ENCODE measurements around the gene CPEB2. TPM values are rescaled to one million over a fixed set of nuclear protein-coding genes. Genes with fewer than 3 reads are reported as not detected.

Gene CPEB2
- total RNA-seq, 4 donors from 2014 or later: 16.2 to 33.4 (median 23.9) TPM

DNA sequence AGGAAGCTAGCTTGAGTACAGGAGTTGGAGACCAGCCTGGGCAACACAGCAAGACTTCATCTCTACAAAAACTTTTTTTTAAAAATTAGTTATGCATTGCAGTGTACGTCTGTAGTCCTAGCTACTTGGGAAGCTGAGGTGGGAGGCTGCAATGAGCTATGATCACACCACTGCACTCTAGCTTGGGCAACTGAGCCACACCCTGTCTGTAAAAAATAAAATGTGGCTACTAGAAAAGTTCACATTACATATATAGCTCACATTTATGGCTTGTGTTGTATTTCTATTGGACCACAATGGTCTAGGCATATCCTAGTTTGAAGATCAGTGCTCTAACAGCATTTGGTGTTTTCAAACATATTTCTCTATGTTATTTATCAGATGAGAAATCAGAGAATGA lies 11.8 kb upstream of the CPEB2 start:
- DNase-seq (ENCODE audit: low spot score in 2 of 2): no peak
- Histone ChIP-seq H3K27ac (no peak overlapping the region), H3K9me3 (no peaks in the 10 kb centered on the region), H3K36me3 (no peaks in the 10 kb centered on the region), H3K4me3 (no peak overlapping the region), H3K27me3 (no peaks in the 10 kb centered on the region), H3K4me1 (no peaks in the 10 kb centered on the region)
- 51 to 74% methylated on average over 1 of the region's 1 CpG for WGBS, 2 donors
- no peak for TF ChIP-seq POLR2A (IDR thresholded peaks at IDR 0.05)
- TF ChIP-seq, protein P1, sequence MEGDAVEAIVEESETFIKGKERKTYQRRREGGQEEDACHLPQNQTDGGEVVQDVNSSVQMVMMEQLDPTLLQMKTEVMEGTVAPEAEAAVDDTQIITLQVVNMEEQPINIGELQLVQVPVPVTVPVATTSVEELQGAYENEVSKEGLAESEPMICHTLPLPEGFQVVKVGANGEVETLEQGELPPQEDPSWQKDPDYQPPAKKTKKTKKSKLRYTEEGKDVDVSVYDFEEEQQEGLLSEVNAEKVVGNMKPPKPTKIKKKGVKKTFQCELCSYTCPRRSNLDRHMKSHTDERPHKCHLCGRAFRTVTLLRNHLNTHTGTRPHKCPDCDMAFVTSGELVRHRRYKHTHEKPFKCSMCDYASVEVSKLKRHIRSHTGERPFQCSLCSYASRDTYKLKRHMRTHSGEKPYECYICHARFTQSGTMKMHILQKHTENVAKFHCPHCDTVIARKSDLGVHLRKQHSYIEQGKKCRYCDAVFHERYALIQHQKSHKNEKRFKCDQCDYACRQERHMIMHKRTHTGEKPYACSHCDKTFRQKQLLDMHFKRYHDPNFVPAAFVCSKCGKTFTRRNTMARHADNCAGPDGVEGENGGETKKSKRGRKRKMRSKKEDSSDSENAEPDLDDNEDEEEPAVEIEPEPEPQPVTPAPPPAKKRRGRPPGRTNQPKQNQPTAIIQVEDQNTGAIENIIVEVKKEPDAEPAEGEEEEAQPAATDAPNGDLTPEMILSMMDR (IDR thresholded peaks at IDR 0.05): no peak
- no peak for TF ChIP-seq EP300 (IDR thresholded peaks at IDR 0.05)

DNA sequence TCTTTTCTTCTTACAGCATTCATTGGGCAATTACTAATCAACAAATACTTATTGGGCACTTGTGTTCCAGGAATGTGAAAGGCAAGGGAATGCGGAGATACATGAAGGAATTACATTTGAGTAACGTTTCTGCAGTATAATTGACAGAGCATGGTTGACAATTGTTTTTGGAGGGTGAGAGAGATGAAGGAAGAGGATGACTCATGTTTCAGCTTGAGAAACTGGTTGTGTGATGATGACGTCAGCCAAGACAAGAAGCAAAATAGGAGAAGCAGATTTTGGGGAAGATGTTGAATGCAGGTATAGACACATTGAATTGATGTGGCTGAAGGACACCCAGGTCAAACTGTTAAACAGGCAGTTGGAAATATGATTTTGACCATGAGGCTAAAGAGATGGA lies 8.0 kb upstream of the CPEB2 start:
- Histone ChIP-seq H3K27ac (no peak overlapping the region), H3K27me3 (no peaks in the 10 kb centered on the region), H3K4me1 (no peaks in the 10 kb centered on the region), H3K36me3 (no peaks in the 10 kb centered on the region), H3K9me3 (no peaks in the 10 kb centered on the region), H3K4me3 (no peak overlapping the region)
- 64 to 65% methylated on average over 3 of the region's 3 CpGs for WGBS, 2 donors
- TF ChIP-seq, protein P1 (IDR thresholded peaks at IDR 0.05): no peak
- no peak for DNase-seq (ENCODE audit: low spot score in 2 of 2)

DNA sequence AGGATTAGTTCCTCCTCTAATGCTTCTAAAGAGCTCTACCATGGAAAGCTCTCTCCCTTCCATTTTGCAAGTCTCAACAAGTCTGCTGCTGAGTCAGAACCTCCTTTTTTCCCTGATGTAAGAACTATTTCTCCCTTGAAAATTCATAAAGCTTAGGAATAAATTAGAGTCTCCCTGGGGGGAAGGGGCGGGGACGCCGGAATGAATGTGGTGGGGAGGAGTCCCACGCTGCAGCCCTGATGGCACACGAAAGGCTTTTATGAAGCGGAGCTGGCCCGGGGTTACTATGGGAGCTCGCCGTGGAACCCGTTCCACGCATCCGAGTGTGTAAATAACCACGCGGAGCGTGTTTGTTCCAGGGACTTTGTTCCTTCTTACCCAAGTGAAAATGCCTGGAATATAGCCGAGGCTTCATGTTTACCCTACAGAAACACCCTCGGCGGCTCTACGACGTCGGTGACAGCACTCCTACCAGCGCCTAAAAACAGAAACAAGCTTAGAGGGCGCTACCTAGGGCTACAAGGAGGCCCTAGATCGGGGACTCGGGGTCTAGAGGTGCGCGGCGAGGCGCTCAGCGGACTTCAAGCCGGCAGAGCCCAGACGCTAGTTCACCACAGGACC lies 923 bp upstream of the CPEB2 start:
- Histone ChIP-seq H3K27ac (peak overlapping the region; percentile 92 to 100 (median 99)), H3K4me1 (peaks cover 0 to 16% (median 0%) of the 10 kb centered on the region in 4 donors), H3K27me3 (no peaks in the 10 kb centered on the region), H3K36me3 (no peaks in the 10 kb centered on the region), H3K9me3 (no peaks in the 10 kb centered on the region), H3K4me3 (peak overlapping the region; percentile 75 to 99 (median 93))
- peak in 1 of 2 donors; percentile 26 for TF ChIP-seq EP300 (IDR thresholded peaks at IDR 0.05)
- TF ChIP-seq, protein P1 (IDR thresholded peaks at IDR 0.05): no peak
- TF ChIP-seq POLR2A (IDR thresholded peaks at IDR 0.05): no peak
- WGBS, 2 donors: 1% methylated on average over 16 to 26 of the region's 32 CpGs
- DNase-seq (ENCODE audit: low spot score in 2 of 2): peak; percentile 66 to 71

DNA sequence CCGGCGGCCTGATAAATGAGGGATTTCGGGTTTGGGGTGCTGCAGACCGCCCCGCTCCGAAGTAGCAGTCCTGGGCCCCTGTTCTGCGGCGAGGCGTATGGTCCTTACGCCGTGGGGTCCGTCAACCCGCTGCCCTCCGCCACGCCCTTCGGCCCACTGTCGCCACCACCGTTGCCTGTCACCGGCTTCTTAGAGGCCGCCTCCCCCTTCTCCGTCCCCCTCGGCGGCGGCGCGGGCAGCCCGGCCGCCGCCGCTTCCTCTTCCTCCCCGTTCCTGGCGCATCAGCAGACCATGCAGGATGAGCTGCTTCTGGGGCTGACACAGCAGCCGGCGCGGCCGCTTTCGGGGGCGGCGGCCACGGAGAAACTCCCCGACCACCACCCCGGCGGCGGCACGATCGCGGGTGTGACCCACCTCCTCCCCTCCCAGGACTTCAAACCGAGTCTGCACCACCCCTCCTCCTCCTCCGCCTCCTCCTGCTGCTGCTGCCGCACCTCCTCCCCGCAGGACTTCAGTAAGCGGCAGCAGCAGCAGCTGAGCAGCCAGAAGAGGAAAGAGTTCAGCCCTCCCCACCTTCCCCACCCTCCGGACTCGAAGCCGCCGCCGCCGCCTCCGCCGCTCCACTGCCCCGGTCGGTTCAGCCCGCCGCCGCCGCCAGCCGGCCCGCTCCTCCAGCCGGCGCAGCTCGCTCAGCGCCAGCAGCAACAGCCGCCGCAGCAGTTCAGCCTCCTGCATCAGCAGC lies 549 bp downstream of the CPEB2 start:
- Histone ChIP-seq H3K27me3 (no peaks in the 10 kb centered on the region), H3K4me1 (peaks cover 0 to 31% (median under 1%) of the 10 kb centered on the region in 4 donors), H3K36me3 (no peaks in the 10 kb centered on the region), H3K27ac (peak overlapping the region; percentile 92 to 100 (median 99)), H3K4me3 (peak overlapping the region; percentile 75 to 99 (median 93)), H3K9me3 (no peaks in the 10 kb centered on the region)
- WGBS, 2 donors: 1% methylated on average over 50 to 54 of the region's 74 CpGs
- peak; percentile 36 to 68 for DNase-seq (ENCODE audit: low spot score in 2 of 2)
- TF ChIP-seq EP300 (IDR thresholded peaks at IDR 0.05) (no peak), POLR2A (IDR thresholded peaks at IDR 0.05) (peak in 1 of 2 donors; percentile 18)
- TF ChIP-seq, protein P1 (IDR thresholded peaks at IDR 0.05): peak in 1 of 5 experiments; percentile 5

DNA sequence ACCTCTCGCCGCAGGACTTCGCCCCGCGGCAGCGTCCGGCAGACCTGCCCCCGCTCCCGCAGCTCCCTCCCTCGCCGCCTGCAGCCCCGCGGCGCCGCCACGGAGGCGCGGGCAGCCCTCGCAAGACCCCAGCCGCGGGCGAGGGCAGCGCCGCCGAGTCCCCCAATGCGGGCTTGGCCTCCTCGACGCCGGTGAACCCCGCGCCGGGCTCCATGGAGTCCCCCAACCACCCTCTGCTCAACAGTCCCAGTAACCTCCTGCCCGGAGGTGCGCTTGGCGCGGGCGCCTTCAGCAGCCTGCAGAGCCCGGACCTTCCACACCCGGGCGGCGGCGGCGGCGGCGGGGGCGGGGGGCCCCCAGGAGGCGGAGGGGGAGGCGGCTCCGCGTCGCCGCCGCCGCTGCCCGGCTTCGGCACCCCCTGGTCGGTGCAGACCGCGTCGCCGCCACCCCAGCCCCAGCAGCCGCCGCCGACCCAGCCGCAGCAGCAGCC lies 1.2 kb downstream of the CPEB2 start:
- Histone ChIP-seq H3K27ac (peak overlapping the region; percentile 92 to 100 (median 99)), H3K9me3 (no peaks in the 10 kb centered on the region), H3K4me3 (peak overlapping the region; percentile 75 to 99 (median 93)), H3K4me1 (peaks cover 0 to 36% (median 2%) of the 10 kb centered on the region in 4 donors), H3K36me3 (peaks cover 0 to 4% (median 3%) of the 10 kb centered on the region in 3 donors), H3K27me3 (no peaks in the 10 kb centered on the region)
- DNase-seq (ENCODE audit: low spot score in 2 of 2): peak in 1 of 2 donors; percentile 20
- TF ChIP-seq, protein P1 (IDR thresholded peaks at IDR 0.05): no peak
- no peak for TF ChIP-seq EP300 (IDR thresholded peaks at IDR 0.05)
- no peak for TF ChIP-seq POLR2A (IDR thresholded peaks at IDR 0.05)
- WGBS, 2 donors: no CpG with 5 or more reads among the region's 65 CpGs
